PC-9 (cell line): ENCODE data around the gene CBY1. TPM values are rescaled to one million over a fixed set of nuclear protein-coding genes. Genes with fewer than 3 reads are reported as not detected.

ENCODE experiments used
- BruUV-seq: library from RNA; stranded (reverse); fragments of 400-500 nt; replicated peaks from 2 replicates; lab custom pipeline; 2021; lab: Mats Ljungman, UMichigan
- CTCF ChIA-PET: fragments of 300-600 bp; sonication (Branson Sonifier 250); formaldehyde crosslinking; loops from one replicate; lab custom pipeline; 2022; ENCODE audit warnings: antibody characterized with exemption; lab: Charles Lee
- POLR2A ChIA-PET: fragments of 300-600 bp; sonication (Branson Sonifier 250); formaldehyde crosslinking; loops from one replicate; lab custom pipeline; 2022; ENCODE audit warnings: antibody characterized with exemption; ENCODE audit not compliant: unreplicated experiment; lab: Charles Lee
- DNase-seq, 2 experiments: peaks; one replicate each; pipeline versions ENCODE4 v3.0.0 to v3.0.0-alpha.2; 2015 to 2022; ENCODE audit warnings: mixed read lengths in 1 of 2
- H2AFZ ChIP-seq: fragments of 200-600 bp; sonication (generic); 2 replicates; pipeline ENCODE4 v1.8.1; 2017; ENCODE audit warnings: antibody characterized with exemption
- H3F3A ChIP-seq: fragments of 200-600 bp; sonication (generic); 2 replicates; pipeline ENCODE4 v1.8.1; 2017; ENCODE audit warnings: antibody characterized with exemption, mild to moderate bottlenecking, low read depth; ENCODE audit not compliant: insufficient read depth
- H3K27ac ChIP-seq: fragments of 200-600 bp; sonication (generic); 2 replicates; pipeline ENCODE4 v1.6.1; 2016; ENCODE audit warnings: mixed run types
- H3K27me3 ChIP-seq: fragments of 200-600 bp; sonication (generic); 2 replicates; pipeline ENCODE4 v1.6.1; 2016; ENCODE audit warnings: low read depth, mixed run types; ENCODE audit not compliant: insufficient read depth
- H3K36me3 ChIP-seq: fragments of 200-600 bp; sonication (generic); 2 replicates; pipeline ENCODE4 v1.6.1; 2016; ENCODE audit warnings: low read depth, mixed run types
- H3K4me1 ChIP-seq: fragments of 200-600 bp; sonication (generic); replicated peaks from 2 replicates; pipeline ENCODE4 v1.6.1; 2016; ENCODE audit warnings: mixed run types; ENCODE audit not compliant: insufficient read depth
- H3K4me2 ChIP-seq: fragments of 200-600 bp; sonication (generic); 2 replicates; pipeline ENCODE4 v1.6.1; 2017; ENCODE audit warnings: mixed run types
- H3K4me3 ChIP-seq: fragments of 200-600 bp; sonication (generic); 2 replicates; pipeline ENCODE4 v1.6.1; 2016; ENCODE audit warnings: mixed run types
- H3K79me2 ChIP-seq: fragments of 200-600 bp; sonication (generic); 2 replicates; pipeline ENCODE4 v1.6.1; 2017; ENCODE audit warnings: low read depth, mixed run types
- H3K9me2 ChIP-seq: fragments of 200-600 bp; sonication (generic); 2 replicates; pipeline ENCODE4 v1.8.1; 2017; ENCODE audit warnings: mild to moderate bottlenecking; ENCODE audit not compliant: insufficient read depth
- H3K9me3 ChIP-seq: fragments of 200-600 bp; sonication (generic); 2 replicates; pipeline ENCODE4 v1.8.1; 2016; ENCODE audit warnings: low read depth; ENCODE audit not compliant: insufficient read depth
- H4K20me1 ChIP-seq: fragments of 200-600 bp; sonication (generic); 2 replicates; pipeline ENCODE4 v1.8.1; 2017; ENCODE audit not compliant: insufficient read depth
- CTCF ChIP-seq: fragments of 200-600 bp; sonication (generic); conservative IDR thresholded peaks from 2 replicates; pipeline ENCODE4 v1.6.1; 2017; ENCODE audit warnings: mixed run types, antibody characterized with exemption, mild to moderate bottlenecking, moderate library complexity
- EZH2 ChIP-seq: fragments of 200-600 bp; sonication (generic); IDR thresholded peaks from 2 replicates; pipeline ENCODE4 v1.8.0; 2017; ENCODE audit warnings: antibody characterized with exemption, low read depth
- intact Hi-C: fragments of 100-400 bp; cut with micrococcal nuclease; formaldehyde crosslinking; loops from one replicate; pipeline ENCODE4 v1.10.0; 2022; ENCODE audit not compliant: unreplicated experiment
- total RNA-seq: library from RNA; stranded (reverse); gene quantifications from 2 replicates; pipeline ENCODE4 v1.2.3, GENCODE V29; 2021

The CBY1 gene
- total RNA-seq, 1 experiment from 2014 or later, result 58.9 TPM

GRCh38 chr22:38632528-38632927 is 23.9 kb upstream of the CBY1 start:
- Histone ChIP-seq H3K79me2 (no peaks in the 10 kb centered on the region), H3F3A (no peaks in the 10 kb centered on the region), H3K27me3 (no peaks in the 10 kb centered on the region), H3K27ac (no peak overlapping the region), H2AFZ (no peak overlapping the region), H4K20me1 (no peaks in the 10 kb centered on the region), H3K4me3 (no peak overlapping the region), H3K36me3 (no peaks in the 10 kb centered on the region), H3K4me1 (no peaks in the 10 kb centered on the region), H3K9me3 (no peaks in the 10 kb centered on the region), H3K9me2 (no peaks in the 10 kb centered on the region), H3K4me2 (no peak overlapping the region)
- DNase-seq, result no peak
- CTCF ChIA-PET, result no interaction called here
- POLR2A ChIA-PET, result interaction anchor here (0.6 kb wide), 1 partner anchor 1880 kb away, joined by 6 read pairs; no protein-coding TSS in a partner anchor
- BruUV-seq, result no TSS peak
- intact Hi-C loops, result no loop called here
- TF ChIP-seq EZH2, result no peak
- TF ChIP-seq CTCF, result no peak

GRCh38 chr22:38638216-38638615 is 18.2 kb upstream of the CBY1 start:
- H3K27me3 ChIP-seq, result no peaks in the 10 kb centered on the region
- H3K4me2 ChIP-seq, result no peak overlapping the region
- no peaks in the 10 kb centered on the region for H3K9me3 ChIP-seq
- no peak overlapping the region for H2AFZ ChIP-seq
- no peaks in the 10 kb centered on the region for H3K4me1 ChIP-seq
- no peaks in the 10 kb centered on the region for H3F3A ChIP-seq
- ChIA-PET POLR2A (interaction anchor here (0.7 kb wide), 1 partner anchor 1965 kb away, joined by 4 read pairs; no protein-coding TSS in a partner anchor), CTCF (no interaction called here)
- intact Hi-C loops, result no loop called here
- no peaks in the 10 kb centered on the region for H3K36me3 ChIP-seq
- H3K79me2 ChIP-seq, result no peaks in the 10 kb centered on the region
- no peaks in the 10 kb centered on the region for H4K20me1 ChIP-seq
- DNase-seq, result no peak
- no peak overlapping the region for H3K4me3 ChIP-seq
- no peaks in the 10 kb centered on the region for H3K9me2 ChIP-seq
- no TSS peak for BruUV-seq
- TF ChIP-seq EZH2 (no peak), CTCF (no peak)
- H3K27ac ChIP-seq, result no peak overlapping the region

- ChIA-PET POLR2A (no interaction called here), CTCF (no interaction called here)
- Histone ChIP-seq H4K20me1 (no peaks in the 10 kb centered on the region), H3K9me2 (no peaks in the 10 kb centered on the region), H3K27me3 (no peaks in the 10 kb centered on the region), H3K4me3 (no peak overlapping the region), H3K79me2 (no peaks in the 10 kb centered on the region), H3K9me3 (no peaks in the 10 kb centered on the region), H3K36me3 (no peaks in the 10 kb centered on the region), H3K4me1 (no peaks in the 10 kb centered on the region), H3K4me2 (no peak overlapping the region), H2AFZ (no peak overlapping the region), H3F3A (no peaks in the 10 kb centered on the region), H3K27ac (no peak overlapping the region)
- DNase-seq, result no peak
- no peak for TF ChIP-seq EZH2
- no peak for TF ChIP-seq CTCF
- intact Hi-C loops, result no loop called here
- BruUV-seq, result no TSS peak
Observed at GRCh38 chr22:38638728-38639127, 17.7 kb upstream of the CBY1 start.
